ENCODE data around the gene B4GALNT3. TPM values are rescaled to one million over a fixed set of nuclear protein-coding genes. Genes with fewer than 3 reads are reported as not detected.

Gene B4GALNT3
- total RNA-seq, 2 experiments from 2014 or later, result 10.9 to 11.1 TPM

GRCh38 chr12:579420-580110 lies 119.8 kb downstream of the B4GALNT3 start:
- Mint-ChIP-seq H3K27ac (no peak overlapping the region), H3K4me1 (ENCODE audit: low read depth) (peaks cover 23% of the 10 kb centered on the region), H3K27me3 (ENCODE audit: low read depth) (peaks cover 5% of the 10 kb centered on the region), H3K36me3 (ENCODE audit: low read depth) (peaks cover 4% of the 10 kb centered on the region), H3K4me3 (no peak overlapping the region), H3K9me3 (ENCODE audit: insufficient read depth) (peaks cover 4% of the 10 kb centered on the region)
- ATAC-seq (no peak), DNase-seq (no peak)
- POLR2A ChIA-PET, result no interaction called here
- CTCF ChIA-PET, result interaction anchor here (1.1 to 6.2 kb wide), 4 partner anchors 11 to 236 kb away, joined by 3 to 90 read pairs (median 37); partner anchors contain the start of gene WNK1

- POLR2A ChIA-PET, result interaction anchor here (0.7 kb wide), 1 partner anchor 29 kb away, joined by 3 read pairs; no protein-coding TSS in a partner anchor
- ATAC-seq (no peak), DNase-seq (no peak)
- peaks cover 5% of the 10 kb centered on the region for H3K27me3 Mint-ChIP-seq (ENCODE audit: low read depth)
- no peak overlapping the region for H3K27ac Mint-ChIP-seq
- H3K4me1 Mint-ChIP-seq (ENCODE audit: low read depth), result peaks cover 12% of the 10 kb centered on the region
- H3K36me3 Mint-ChIP-seq (ENCODE audit: low read depth), result no peaks in the 10 kb centered on the region
- no peaks in the 10 kb centered on the region for H3K9me3 Mint-ChIP-seq (ENCODE audit: insufficient read depth)
- no peak overlapping the region for H3K4me3 Mint-ChIP-seq
- CTCF ChIA-PET, result interaction anchor here (1.0 kb wide), 1 partner anchor 174 kb away, joined by 3 read pairs; no protein-coding TSS in a partner anchor
Observed at GRCh38 chr12:580813-581212, 121.1 kb downstream of the B4GALNT3 start.

DNA sequence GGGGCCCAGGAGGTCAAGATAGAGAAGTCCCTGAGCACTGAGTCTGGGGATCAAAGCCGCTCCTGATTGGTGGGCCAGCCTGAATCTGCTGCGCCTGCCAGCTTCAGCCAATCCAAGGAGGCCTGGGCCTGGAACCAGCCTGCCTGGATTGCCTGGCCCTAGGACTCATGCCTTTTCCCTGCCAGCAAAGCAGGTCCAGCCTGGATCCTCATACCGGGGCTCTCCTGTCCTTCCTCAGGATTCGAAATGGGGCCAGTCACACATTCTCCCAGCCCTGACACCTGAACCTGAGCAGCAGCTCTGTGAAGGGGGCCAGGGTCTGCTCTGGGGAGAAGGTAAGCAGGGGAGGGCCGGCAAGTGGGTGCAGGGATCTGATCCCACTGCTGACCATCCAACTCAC lies 121.6 kb downstream of the B4GALNT3 start:
- Mint-ChIP-seq H3K36me3 (ENCODE audit: low read depth) (no peaks in the 10 kb centered on the region), H3K27me3 (ENCODE audit: low read depth) (peaks cover 5% of the 10 kb centered on the region), H3K4me1 (ENCODE audit: low read depth) (peaks cover 7% of the 10 kb centered on the region), H3K27ac (no peak overlapping the region), H3K4me3 (no peak overlapping the region), H3K9me3 (ENCODE audit: insufficient read depth) (no peaks in the 10 kb centered on the region)
- ATAC-seq (no peak), DNase-seq (no peak)
- ChIA-PET POLR2A (interaction anchor here (0.7 kb wide), 1 partner anchor 29 kb away, joined by 3 read pairs; no protein-coding TSS in a partner anchor), CTCF (interaction anchor here (1.0 kb wide), 1 partner anchor 174 kb away, joined by 3 read pairs; no protein-coding TSS in a partner anchor)

- Mint-ChIP-seq H3K4me3 (no peak overlapping the region), H3K4me1 (ENCODE audit: low read depth) (peaks cover 2% of the 10 kb centered on the region), H3K27me3 (ENCODE audit: low read depth) (peaks cover 5% of the 10 kb centered on the region), H3K36me3 (ENCODE audit: low read depth) (no peaks in the 10 kb centered on the region), H3K9me3 (ENCODE audit: insufficient read depth) (no peaks in the 10 kb centered on the region), H3K27ac (no peak overlapping the region)
- POLR2A ChIA-PET, result interaction anchor here (0.7 kb wide), 1 partner anchor 28 kb away, joined by 3 read pairs; no protein-coding TSS in a partner anchor
- DNase-seq (no peak), ATAC-seq (no peak)
- CTCF ChIA-PET, result interaction anchor here (1.0 kb wide), 1 partner anchor 173 kb away, joined by 3 read pairs; no protein-coding TSS in a partner anchor
Observed at GRCh38 chr12:581746-582145, 122.0 kb downstream of the B4GALNT3 start.

DNA sequence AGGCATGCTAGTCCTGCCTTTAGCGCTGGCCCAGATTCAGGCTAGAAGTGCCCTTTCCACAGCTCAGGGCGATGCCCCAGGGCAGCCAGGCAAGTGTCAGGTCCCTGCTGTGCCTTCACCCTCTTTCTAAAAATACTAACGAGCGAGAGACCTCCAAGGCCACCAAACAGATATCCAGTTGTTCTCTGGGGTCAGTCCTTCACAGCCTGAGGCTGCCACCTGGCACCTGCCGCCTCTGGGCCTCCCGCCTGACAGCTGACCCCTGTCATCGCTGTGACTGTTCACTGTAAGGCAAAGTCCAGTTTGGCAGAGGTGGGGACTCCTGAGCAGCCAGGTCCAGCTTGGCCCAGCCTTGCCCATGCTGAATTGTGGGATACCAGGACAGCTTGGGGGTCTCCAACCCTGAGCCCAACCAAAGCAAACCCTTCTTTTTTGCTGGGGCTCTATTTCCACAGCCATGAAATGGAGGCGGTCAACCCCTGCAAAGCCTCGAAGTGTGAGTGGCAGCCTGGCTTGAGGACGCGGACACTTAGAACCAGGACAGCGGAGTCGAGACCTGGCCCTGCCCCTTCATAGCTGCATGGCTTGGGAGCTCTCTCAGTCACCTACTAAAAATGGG lies 123.6 kb downstream of the B4GALNT3 start:
- Mint-ChIP-seq H3K4me3 (no peak overlapping the region), H3K36me3 (ENCODE audit: low read depth) (no peaks in the 10 kb centered on the region), H3K9me3 (ENCODE audit: insufficient read depth) (no peaks in the 10 kb centered on the region), H3K4me1 (ENCODE audit: low read depth) (no peaks in the 10 kb centered on the region), H3K27me3 (ENCODE audit: low read depth) (peaks cover 5% of the 10 kb centered on the region), H3K27ac (no peak overlapping the region)
- DNase-seq (no peak), ATAC-seq (no peak)
- POLR2A ChIA-PET, result no interaction called here
- CTCF ChIA-PET, result interaction anchor here (1.0 kb wide), 1 partner anchor 510 kb away, joined by 3 read pairs; no protein-coding TSS in a partner anchor

DNA sequence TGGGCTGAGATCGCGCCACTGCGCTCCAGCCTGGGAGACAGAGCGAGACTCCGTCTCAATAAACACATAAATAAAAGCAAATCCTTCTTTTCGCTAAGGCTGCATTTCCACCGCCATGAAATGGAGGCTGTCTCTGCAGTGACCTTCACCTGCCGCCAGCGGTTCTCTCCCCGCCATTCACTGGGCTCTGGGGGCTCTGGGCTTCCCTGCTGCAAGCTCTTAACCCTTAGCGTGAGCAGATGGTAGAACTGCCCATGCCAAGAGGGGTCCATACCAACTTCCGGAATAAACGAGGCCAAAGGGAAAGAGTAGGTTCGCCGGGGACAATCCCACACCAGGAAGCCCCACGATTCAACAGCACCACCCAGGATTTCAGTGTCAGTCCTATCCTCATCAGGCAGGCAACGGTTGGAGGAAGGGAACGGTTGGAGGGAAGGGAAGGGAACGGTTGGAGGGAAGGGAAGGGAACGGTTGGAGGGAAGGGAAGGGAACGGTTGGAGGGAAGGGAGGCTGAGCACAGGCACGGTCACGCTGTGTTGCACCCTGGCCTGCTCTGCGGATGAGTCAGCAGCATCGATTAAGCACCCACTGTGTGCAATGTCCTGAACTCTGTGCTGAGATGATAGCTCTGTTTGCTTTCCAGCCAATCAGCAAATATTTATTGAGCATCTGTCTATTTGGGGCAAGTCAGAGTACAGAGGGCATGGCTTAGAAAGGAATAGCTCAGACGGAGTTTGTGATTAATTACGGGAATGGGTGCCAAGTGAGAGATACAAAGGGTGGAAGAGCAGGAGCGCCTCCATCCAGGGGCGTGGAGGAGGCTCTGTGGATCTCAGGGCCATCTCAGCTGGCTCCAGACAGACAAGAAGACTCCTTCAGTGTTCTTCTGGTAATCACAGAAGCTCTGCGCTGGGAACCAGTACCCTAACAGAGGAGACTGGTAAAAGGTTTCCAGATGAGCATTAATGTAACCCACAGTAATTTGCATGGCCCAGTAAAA lies 125.6 kb downstream of the B4GALNT3 start:
- no peak for DNase-seq
- H3K27ac Mint-ChIP-seq, result no peak overlapping the region
- no peaks in the 10 kb centered on the region for H3K36me3 Mint-ChIP-seq (ENCODE audit: low read depth)
- no peaks in the 10 kb centered on the region for H3K9me3 Mint-ChIP-seq (ENCODE audit: insufficient read depth)
- ChIA-PET CTCF (interaction anchor here (1.2 to 1.3 kb wide), 2 partner anchors 10 to 21 kb away, joined by 3 to 4 read pairs; no protein-coding TSS in a partner anchor), POLR2A (no interaction called here)
- H3K4me1 Mint-ChIP-seq (ENCODE audit: low read depth), result no peaks in the 10 kb centered on the region
- H3K4me3 Mint-ChIP-seq, result no peak overlapping the region
- ATAC-seq, result no peak
- peaks cover 2% of the 10 kb centered on the region for H3K27me3 Mint-ChIP-seq (ENCODE audit: low read depth)

- peaks cover 2% of the 10 kb centered on the region for H3K27me3 Mint-ChIP-seq (ENCODE audit: low read depth)
- POLR2A ChIA-PET, result no interaction called here
- CTCF ChIA-PET, result interaction anchor here (1.2 to 1.3 kb wide), 2 partner anchors 20 to 164 kb away, joined by 3 to 4 read pairs; no protein-coding TSS in a partner anchor
- no peak overlapping the region for H3K27ac Mint-ChIP-seq
- no peaks in the 10 kb centered on the region for H3K36me3 Mint-ChIP-seq (ENCODE audit: low read depth)
- ATAC-seq (no peak), DNase-seq (no peak)
- H3K9me3 Mint-ChIP-seq (ENCODE audit: insufficient read depth), result no peaks in the 10 kb centered on the region
- no peak overlapping the region for H3K4me3 Mint-ChIP-seq
- no peaks in the 10 kb centered on the region for H3K4me1 Mint-ChIP-seq (ENCODE audit: low read depth)
Observed at GRCh38 chr12:586318-587071, 126.8 kb downstream of the B4GALNT3 start.

DNA sequence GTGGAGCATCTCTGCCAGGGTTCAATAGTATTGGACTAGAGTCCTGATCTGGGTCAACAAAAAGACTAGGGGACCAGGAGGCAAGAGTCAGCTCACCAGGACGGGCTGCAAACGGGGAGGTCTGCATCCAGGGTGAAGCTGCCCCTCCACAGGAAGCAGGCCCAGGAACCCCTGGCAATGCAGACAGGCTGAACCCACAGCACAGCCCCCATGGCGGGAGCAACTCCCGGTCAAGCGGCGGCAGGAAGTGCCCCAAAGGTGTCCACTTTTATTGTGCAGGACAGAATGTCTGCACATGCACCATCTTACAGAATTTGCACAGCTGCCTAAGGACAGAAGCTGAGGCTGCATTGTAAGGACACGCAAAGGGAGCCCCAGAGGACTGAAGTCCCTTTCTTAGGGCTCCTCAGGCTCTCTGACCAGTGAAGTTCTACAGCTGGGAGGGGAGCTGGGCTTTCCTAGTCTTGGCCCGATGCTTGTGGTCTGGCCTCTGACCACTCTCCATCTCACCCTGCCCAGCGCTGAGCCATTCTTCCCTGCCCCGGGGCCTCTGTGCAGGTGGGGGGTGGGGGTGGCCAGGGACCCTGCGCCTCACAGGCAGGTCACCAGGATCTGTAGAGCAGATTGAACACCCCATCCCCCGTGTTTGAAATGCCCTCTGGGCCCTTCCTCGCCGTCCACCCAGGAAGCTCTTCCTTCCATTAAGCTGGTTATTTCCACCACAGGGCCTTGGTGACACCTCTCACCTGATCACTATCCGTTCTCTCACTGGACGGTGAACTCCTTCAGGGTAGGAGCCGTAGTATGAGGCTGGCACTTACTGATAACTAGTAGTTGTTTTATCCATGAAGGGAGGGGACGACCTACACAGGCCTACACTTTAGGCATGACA lies 127.6 kb downstream of the B4GALNT3 start:
- ChIA-PET POLR2A (no interaction called here), CTCF (interaction anchor here (1.2 kb wide), 1 partner anchor 163 kb away, joined by 3 read pairs; no protein-coding TSS in a partner anchor)
- Mint-ChIP-seq H3K9me3 (ENCODE audit: insufficient read depth) (no peaks in the 10 kb centered on the region), H3K36me3 (ENCODE audit: low read depth) (no peaks in the 10 kb centered on the region), H3K27ac (no peak overlapping the region), H3K4me3 (no peak overlapping the region), H3K4me1 (ENCODE audit: low read depth) (no peaks in the 10 kb centered on the region), H3K27me3 (ENCODE audit: low read depth) (peaks cover 4% of the 10 kb centered on the region)
- ATAC-seq (no peak), DNase-seq (no peak)

GRCh38 chr12:588024-588322 lies 128.2 kb downstream of the B4GALNT3 start:
- Mint-ChIP-seq H3K36me3 (ENCODE audit: low read depth) (no peaks in the 10 kb centered on the region), H3K4me3 (no peak overlapping the region), H3K9me3 (ENCODE audit: insufficient read depth) (no peaks in the 10 kb centered on the region), H3K27me3 (ENCODE audit: low read depth) (peaks cover 4% of the 10 kb centered on the region), H3K4me1 (ENCODE audit: low read depth) (no peaks in the 10 kb centered on the region), H3K27ac (no peak overlapping the region)
- POLR2A ChIA-PET, result no interaction called here
- ATAC-seq (no peak), DNase-seq (no peak)
- CTCF ChIA-PET, result no interaction called here

DNA sequence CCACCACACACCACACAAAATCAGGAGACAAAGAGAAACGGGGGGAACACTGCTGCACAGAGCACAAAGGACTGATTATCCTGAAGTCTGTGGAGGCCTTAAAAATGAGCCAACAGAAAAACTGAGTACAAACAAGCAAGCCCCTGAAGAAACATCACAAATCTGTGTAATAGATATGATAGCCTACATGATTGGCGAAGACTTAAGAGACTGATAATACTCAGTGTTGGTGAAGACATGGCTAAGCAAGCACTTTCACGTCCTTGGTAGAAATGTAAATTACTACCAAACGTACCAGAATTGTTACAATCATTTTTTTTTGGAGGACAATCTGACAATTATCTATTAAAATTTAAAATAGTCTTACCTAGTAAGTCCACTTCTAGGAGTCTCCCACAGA lies 128.9 kb downstream of the B4GALNT3 start:
- H3K4me1 Mint-ChIP-seq (ENCODE audit: low read depth), result no peaks in the 10 kb centered on the region
- no peak overlapping the region for H3K4me3 Mint-ChIP-seq
- H3K36me3 Mint-ChIP-seq (ENCODE audit: low read depth), result no peaks in the 10 kb centered on the region
- H3K27me3 Mint-ChIP-seq (ENCODE audit: low read depth), result peaks cover 8% of the 10 kb centered on the region
- CTCF ChIA-PET, result no interaction called here
- no peak overlapping the region for H3K27ac Mint-ChIP-seq
- POLR2A ChIA-PET, result no interaction called here
- DNase-seq (no peak), ATAC-seq (no peak)
- no peaks in the 10 kb centered on the region for H3K9me3 Mint-ChIP-seq (ENCODE audit: insufficient read depth)
